IMR-90 (cell line): ENCODE results near the gene COL20A1. TPM values are rescaled to one million over a fixed set of nuclear protein-coding genes. Genes with fewer than 3 reads are reported as not detected.

Source experiments
- polyA plus RNA-seq, 3 experiments: library from polyadenylated mRNA; depleted of rRNA; stranded (reverse); fragments of >200 nt; gene quantifications; 2 replicates each; pipeline ENCODE4 v1.2.3, GENCODE V29; 2012; ENCODE audit warnings: low replicate concordance in 1 of 3
- total RNA-seq: library from RNA; depleted of rRNA; stranded (reverse); fragments of >200 nt; gene quantifications from 2 replicates; pipeline ENCODE4 v1.2.3, GENCODE V29; 2012
- TF ChIP-seq, protein P1 (sequence below): fragments of 150-350 bp; IDR thresholded peaks from 2 replicates; pipeline ENCODE4 v1.6.1; 2016; ENCODE audit warnings: low read depth, mild to moderate bottlenecking, low read length, moderate library complexity, borderline replicate concordance

Gene COL20A1
- total and polyA plus RNA-seq, 2 of the 4 experiments (the other 2 are of a cell fraction) = not detected

DNA sequence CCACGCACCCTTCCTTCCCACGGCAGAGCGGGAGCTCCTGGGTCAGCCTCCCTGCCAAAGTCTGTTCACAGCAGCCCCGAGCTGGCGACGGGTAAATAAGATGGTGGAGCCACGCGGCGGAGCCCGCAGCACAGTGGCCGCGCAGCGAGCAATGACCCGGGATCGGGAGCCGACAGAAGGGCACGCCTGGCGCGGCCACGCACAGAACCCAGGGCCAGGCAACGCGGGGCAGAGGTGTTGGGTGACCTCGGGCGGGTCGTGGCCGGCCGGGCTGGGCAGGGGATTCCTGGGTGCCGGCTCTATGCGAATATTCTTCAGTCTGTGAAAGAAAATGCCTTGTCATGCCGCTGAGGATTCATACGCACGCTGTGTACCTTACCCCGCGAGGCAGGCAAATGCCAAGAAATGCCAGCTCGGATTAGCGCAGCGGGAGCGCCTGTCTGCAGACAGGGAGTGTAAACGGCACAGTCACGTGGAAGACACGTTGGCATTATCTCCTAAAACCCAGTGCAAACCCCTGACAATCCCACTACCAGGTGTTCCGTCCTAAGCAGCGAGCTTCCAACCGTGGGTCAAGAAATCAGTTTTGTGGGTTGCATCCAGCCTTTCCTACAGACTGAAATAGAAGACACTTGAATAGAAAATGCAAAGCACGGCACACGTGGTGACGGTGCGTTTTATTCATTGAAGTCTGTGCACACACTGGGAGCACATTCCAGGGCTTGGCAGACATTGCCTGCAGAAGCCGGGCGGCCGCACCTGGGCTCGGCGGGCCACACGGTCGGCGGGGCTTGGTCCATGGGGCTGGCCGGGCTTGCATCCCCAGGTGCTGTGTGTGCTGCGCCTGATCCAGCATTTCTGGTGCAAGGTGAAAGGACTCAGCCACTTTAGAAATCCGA, 49.8 kb downstream of the COL20A1 start (continued):
- TF ChIP-seq, protein P1, sequence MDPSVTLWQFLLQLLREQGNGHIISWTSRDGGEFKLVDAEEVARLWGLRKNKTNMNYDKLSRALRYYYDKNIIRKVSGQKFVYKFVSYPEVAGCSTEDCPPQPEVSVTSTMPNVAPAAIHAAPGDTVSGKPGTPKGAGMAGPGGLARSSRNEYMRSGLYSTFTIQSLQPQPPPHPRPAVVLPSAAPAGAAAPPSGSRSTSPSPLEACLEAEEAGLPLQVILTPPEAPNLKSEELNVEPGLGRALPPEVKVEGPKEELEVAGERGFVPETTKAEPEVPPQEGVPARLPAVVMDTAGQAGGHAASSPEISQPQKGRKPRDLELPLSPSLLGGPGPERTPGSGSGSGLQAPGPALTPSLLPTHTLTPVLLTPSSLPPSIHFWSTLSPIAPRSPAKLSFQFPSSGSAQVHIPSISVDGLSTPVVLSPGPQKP = no peak
